Esophagus muscularis mucosa (tissue), 4 donors: ENCODE measurements around the gene ABCB8. TPM values are rescaled to one million over a fixed set of nuclear protein-coding genes. Genes with fewer than 3 reads are reported as not detected.

Experiments used
- DNase-seq: peaks from one replicate; pipeline ENCODE4 v3.0.0-alpha.2; 2017; ENCODE audit errors: extremely low spot score
- H3K27ac ChIP-seq, 4 donors: fragments of 200-600 bp; sonication (generic); replicated peaks in 1 of 4; 1 replicate in 3 of 4; 2 replicates in 1 of 4; pipeline ENCODE4 v1.5.1; 2016 to 2019; ENCODE audit warnings: mild to moderate bottlenecking in 1 of 4
- H3K27me3 ChIP-seq, 4 donors: fragments of 200-600 bp; sonication (generic); one replicate each; pipeline versions ENCODE4 v1.5.1 to v1.6.0; 2016 to 2019
- H3K36me3 ChIP-seq, 4 donors: fragments of 200-600 bp; sonication (generic); one replicate each; pipeline ENCODE4 v1.5.1; 2016 to 2019
- H3K4me1 ChIP-seq, 4 donors: fragments of 200-600 bp; sonication (generic); one replicate each; pipeline ENCODE4 v1.5.1; 2016 to 2019
- H3K4me3 ChIP-seq, 4 donors: fragments of 200-600 bp; sonication (generic); 1 replicate in 2 of 4; 2 replicates in 2 of 4; pipeline ENCODE4 v1.5.1; 2016 to 2019; ENCODE audit warnings: mild to moderate bottlenecking in 4 of 4, moderate library complexity in 1 of 4
- H3K9me3 ChIP-seq, 4 donors: fragments of 200-600 bp; sonication (generic); 1 replicate in 3 of 4; 2 replicates in 1 of 4; pipeline ENCODE4 v1.5.1; 2016 to 2019
- CTCF ChIP-seq, 3 experiments: fragments of 200-600 bp in 2 of 3; fragments of 450-650 bp in 1 of 3; sonication (generic) in 2 of 3; IDR thresholded peaks; one replicate each; pipeline ENCODE4 v1.5.1; 2017 to 2019; ENCODE audit warnings: antibody characterized with exemption in 3 of 3, mild to moderate bottlenecking in 2 of 3, moderate library complexity in 1 of 3
- EP300 ChIP-seq: sonication (generic); formaldehyde crosslinking; IDR thresholded peaks from one replicate; pipeline ENCODE4 v1.6.1; 2017; ENCODE audit warnings: antibody characterized with exemption
- POLR2A ChIP-seq: fragments of 450-650 bp; IDR thresholded peaks from one replicate; pipeline ENCODE4 v1.6.1; 2017; ENCODE audit warnings: antibody characterized with exemption, moderate library complexity, mild to moderate bottlenecking, low read depth
- POLR2AphosphoS5 ChIP-seq, 2 donors: sonication (generic); formaldehyde crosslinking; IDR thresholded peaks; one replicate each; pipeline ENCODE4 v1.6.1; 2017; ENCODE audit warnings: antibody characterized with exemption in 2 of 2
- WGBS: methylation state at CpG from one replicate; pipeline ENCODE4 v1.1.5; 2018; 5-methylcytosine and 5-hydroxymethylcytosine counted together
- intact Hi-C: fragments of 100-400 bp; cut with DNase I; formaldehyde crosslinking; loops from one replicate; pipeline ENCODE4 v1.15.1; 2023
- total RNA-seq, 4 donors: library from RNA; depleted of rRNA; stranded (reverse); fragments of >200 nt; gene quantifications; one replicate each; pipeline versions ENCODE4 v1.1.0 to v1.2.1, GENCODE V29; 2016

ABCB8 gene
- total RNA-seq, 4 donors from 2014 or later = 13.1 to 25.3 (median 19.9) TPM

GRCh38 chr7:151059367-151060112 lies 31.3 kb downstream of the ABCB8 start, which contains the start of gene SLC4A2:
SLC4A2 (plus strand) TSS chr7:151059589; CDS start chr7:151061988, 2,399 bp downstream.
- peak; percentile 96 for DNase-seq

GRCh38 chr7:151060113-151060415 lies 31.8 kb downstream of the ABCB8 start:
- WGBS = 2% methylated on average over 16 of the region's 17 CpGs
- H3K9me3 ChIP-seq = no peaks in the 10 kb centered on the region
- peaks cover 8 to 15% (median 13%) of the 10 kb centered on the region in 4 donors for H3K36me3 ChIP-seq
- H3K27me3 ChIP-seq = no peaks in the 10 kb centered on the region
- TF ChIP-seq POLR2A = no peak
- TF ChIP-seq POLR2AphosphoS5 (IDR thresholded peaks at IDR 0.05) = no peak
- TF ChIP-seq EP300 = no peak
- TF ChIP-seq CTCF (IDR thresholded peaks at IDR 0.05) = no peak
- H3K4me1 ChIP-seq = peaks cover 54 to 70% (median 68%) of the 10 kb centered on the region in 4 donors
- H3K4me3 ChIP-seq = peak overlapping the region; percentile 72 to 94 (median 90)
- H3K27ac ChIP-seq = peak overlapping the region; percentile 92 to 95 (median 93)
- DNase-seq = no peak
- intact Hi-C loops = loop anchor here (5.0 kb wide), 2 partner anchors 33 to 52 kb away; partner anchors contain the start of gene ABCB8

More at GRCh38 chr7:151059367-151060112, 31.3 kb downstream of the ABCB8 start, which contains the start of gene SLC4A2:
- no peaks in the 10 kb centered on the region for H3K27me3 ChIP-seq
- intact Hi-C loops = loop anchor here (5.0 kb wide), 2 partner anchors 32 to 53 kb away; partner anchors contain the start of gene ABCB8
- TF ChIP-seq EP300 (no peak), CTCF (IDR thresholded peaks at IDR 0.05) (peak; percentile 38 to 52 (median 42)), POLR2AphosphoS5 (IDR thresholded peaks at IDR 0.05) (peak; percentile 40 to 77), POLR2A (no peak)
- peak within 1 kb of the TSS; percentile 72 to 94 (median 90) for H3K4me3 ChIP-seq
- peaks cover 53 to 70% (median 68%) of the 10 kb centered on the region in 4 donors for H3K4me1 ChIP-seq
- WGBS = 1% methylated on average over 42 of the region's 75 CpGs
- peak within 1 kb of the TSS; percentile 92 to 95 (median 93) for H3K27ac ChIP-seq
- no peaks in the 10 kb centered on the region for H3K9me3 ChIP-seq
- H3K36me3 ChIP-seq = peaks cover 3 to 10% (median 8%) of the 10 kb centered on the region in 4 donors

GRCh38 chr7:151060416-151061212 lies 32.4 kb downstream of the ABCB8 start:
- TF ChIP-seq POLR2AphosphoS5 (IDR thresholded peaks at IDR 0.05) = peak; percentile 34 to 38
- no peak for TF ChIP-seq CTCF (IDR thresholded peaks at IDR 0.05)
- TF ChIP-seq EP300 = no peak
- no peak for TF ChIP-seq POLR2A
- no peak for DNase-seq
- intact Hi-C loops = loop anchor here (5.0 kb wide), 2 partner anchors 33 to 52 kb away; partner anchors contain the start of gene ABCB8
- Histone ChIP-seq H3K36me3 (peaks cover 13 to 21% (median 18%) of the 10 kb centered on the region in 4 donors), H3K4me1 (peaks cover 56 to 70% (median 68%) of the 10 kb centered on the region in 4 donors), H3K27ac (peak overlapping the region; percentile 92 to 95 (median 93)), H3K9me3 (no peaks in the 10 kb centered on the region), H3K4me3 (peak overlapping the region; percentile 72 to 94 (median 90)), H3K27me3 (no peaks in the 10 kb centered on the region)
- WGBS = 7% methylated on average over 18 of the region's 21 CpGs

GRCh38 chr7:151061213-151062110 lies 33.2 kb downstream of the ABCB8 start:
- peak overlapping the region; percentile 72 to 94 (median 90) for H3K4me3 ChIP-seq

More at GRCh38 chr7:151061213-151062110, 33.2 kb downstream of the ABCB8 start:
- WGBS = 54% methylated on average over 33 of the region's 33 CpGs
- intact Hi-C loops = loop anchor here (5.0 kb wide), 2 partner anchors 34 to 51 kb away; partner anchors contain the start of gene ABCB8
- Histone ChIP-seq H3K4me1 (peaks cover 56 to 68% (median 67%) of the 10 kb centered on the region in 4 donors), H3K27ac (peak overlapping the region; percentile 92 to 95 (median 93)), H3K9me3 (no peaks in the 10 kb centered on the region), H3K27me3 (no peaks in the 10 kb centered on the region), H3K36me3 (peaks cover 21 to 29% (median 27%) of the 10 kb centered on the region in 4 donors)
- no peak for TF ChIP-seq POLR2AphosphoS5 (IDR thresholded peaks at IDR 0.05)
- no peak for TF ChIP-seq EP300
- no peak for TF ChIP-seq CTCF (IDR thresholded peaks at IDR 0.05)
- no peak for TF ChIP-seq POLR2A
- no peak for DNase-seq
